Measurements from ENCODE around the gene PWWP2B.

Gene PWWP2B

GRCh38 chr10:132394936-132395703, 1.9 kb upstream of the PWWP2B start:
- DNase-seq, result no peak

- no peak for DNase-seq
These were observed 1.1 kb upstream of the PWWP2B start for GRCh38 chr10:132395704-132396493.

GRCh38 chr10:132396494-132397035, 435 bp upstream of the PWWP2B start:
- DNase-seq, result no peak

GRCh38 chr10:132397671-132398565, 918 bp downstream of the PWWP2B start:
- no peak for DNase-seq

GRCh38 chr10:132398566-132398991, 1.6 kb downstream of the PWWP2B start:
- no peak for DNase-seq

GRCh38 chr10:132399117-132400035, 2.4 kb downstream of the PWWP2B start:
- DNase-seq, result no peak

GRCh38 chr10:132400041-132400546, 3.1 kb downstream of the PWWP2B start:
- no peak for DNase-seq

GRCh38 chr10:132400547-132401151, 3.6 kb downstream of the PWWP2B start:
- no peak for DNase-seq

GRCh38 chr10:132401401-132402118, 4.6 kb downstream of the PWWP2B start:
- DNase-seq, result no peak

- no peak for DNase-seq
These were observed 5.8 kb downstream of the PWWP2B start for GRCh38 chr10:132402781-132403241.

- no peak for DNase-seq
These were observed 6.6 kb downstream of the PWWP2B start for GRCh38 chr10:132403511-132404168.

- no peak for DNase-seq
These were observed 7.3 kb downstream of the PWWP2B start for GRCh38 chr10:132404169-132404880.

GRCh38 chr10:132404911-132405462, 8.0 kb downstream of the PWWP2B start:
- no peak for DNase-seq

- DNase-seq, result no peak
These were observed 8.5 kb downstream of the PWWP2B start for GRCh38 chr10:132405463-132405991.

GRCh38 chr10:132406181-132406580, 9.2 kb downstream of the PWWP2B start:
- DNase-seq, result no peak

GRCh38 chr10:132406750-132407149, 9.8 kb downstream of the PWWP2B start:
- no peak for DNase-seq

- no peak for DNase-seq
These were observed 10.3 kb downstream of the PWWP2B start for GRCh38 chr10:132407243-132407746.

- DNase-seq, result no peak
These were observed 10.9 kb downstream of the PWWP2B start for GRCh38 chr10:132407846-132408278.

Data from NCI-H446 treated with DMSO at 0.1 percent for 48 hours (cell line).